ENCODE data around the gene MARCO. TPM values are rescaled to one million over a fixed set of nuclear protein-coding genes. Genes with fewer than 3 reads are reported as not detected.

The MARCO gene
- total RNA-seq, 1 donor from 2014 or later = 7.0 TPM

Other genes with a start within 250 kb of the MARCO start
- not detected for gene EN1, start 94.5 kb upstream of the MARCO start, total RNA-seq
- not detected for gene C1QL2, start 216.6 kb downstream of the MARCO start, total RNA-seq

Measured in left ventricle myocardium inferior (tissue), 1 donor.